HL-60 (cell line): Measurements from ENCODE around the gene RSRP1.

ENCODE experiments used
- POLR2AphosphoS5 ChIP-seq: IDR thresholded peaks from 2 replicates; pipeline ENCODE4 v1.6.1; 2012; ENCODE audit warnings: low read depth
- REST ChIP-seq: IDR thresholded peaks from 2 replicates; pipeline ENCODE4 v1.6.1; 2012; ENCODE audit warnings: low read depth; ENCODE audit not compliant: insufficient replicate concordance
- SPI1 ChIP-seq: IDR thresholded peaks from 2 replicates; pipeline ENCODE4 v1.6.1; 2012; ENCODE audit warnings: low read depth, mild to moderate bottlenecking, borderline replicate concordance
- TF ChIP-seq, protein P1 (sequence below): IDR thresholded peaks from one replicate; pipeline ENCODE4 v1.5.1; 2011; ENCODE audit warnings: low read length, control low read depth, inconsistent platforms; ENCODE audit not compliant: insufficient read depth

DNA sequence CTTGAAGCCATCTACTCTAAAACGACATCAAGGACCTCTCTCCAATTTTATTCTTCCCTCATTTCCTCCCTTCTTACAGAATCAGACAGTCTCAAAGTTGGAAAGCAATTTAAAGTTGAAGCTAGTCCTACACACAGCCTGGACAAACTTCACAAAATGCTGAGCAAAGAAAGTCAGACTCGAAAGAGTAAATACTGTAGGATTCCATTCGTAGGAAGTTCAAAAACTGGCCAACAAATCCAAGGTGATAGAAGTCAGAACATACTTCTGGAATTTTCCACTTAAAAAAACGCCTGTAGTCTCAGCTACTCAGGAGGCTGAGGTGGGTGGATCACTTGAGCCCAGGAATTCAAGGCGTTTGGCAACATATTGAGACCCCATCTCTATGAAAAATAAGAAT is 34.5 kb downstream of the RSRP1 start:
- TF ChIP-seq, protein P1, sequence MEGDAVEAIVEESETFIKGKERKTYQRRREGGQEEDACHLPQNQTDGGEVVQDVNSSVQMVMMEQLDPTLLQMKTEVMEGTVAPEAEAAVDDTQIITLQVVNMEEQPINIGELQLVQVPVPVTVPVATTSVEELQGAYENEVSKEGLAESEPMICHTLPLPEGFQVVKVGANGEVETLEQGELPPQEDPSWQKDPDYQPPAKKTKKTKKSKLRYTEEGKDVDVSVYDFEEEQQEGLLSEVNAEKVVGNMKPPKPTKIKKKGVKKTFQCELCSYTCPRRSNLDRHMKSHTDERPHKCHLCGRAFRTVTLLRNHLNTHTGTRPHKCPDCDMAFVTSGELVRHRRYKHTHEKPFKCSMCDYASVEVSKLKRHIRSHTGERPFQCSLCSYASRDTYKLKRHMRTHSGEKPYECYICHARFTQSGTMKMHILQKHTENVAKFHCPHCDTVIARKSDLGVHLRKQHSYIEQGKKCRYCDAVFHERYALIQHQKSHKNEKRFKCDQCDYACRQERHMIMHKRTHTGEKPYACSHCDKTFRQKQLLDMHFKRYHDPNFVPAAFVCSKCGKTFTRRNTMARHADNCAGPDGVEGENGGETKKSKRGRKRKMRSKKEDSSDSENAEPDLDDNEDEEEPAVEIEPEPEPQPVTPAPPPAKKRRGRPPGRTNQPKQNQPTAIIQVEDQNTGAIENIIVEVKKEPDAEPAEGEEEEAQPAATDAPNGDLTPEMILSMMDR: no peak
- no peak for TF ChIP-seq POLR2AphosphoS5
- TF ChIP-seq REST: no peak
- TF ChIP-seq SPI1: no peak
